HCT116 (cell line): ENCODE measurements around the gene ARHGDIG. TPM values are rescaled to one million over a fixed set of nuclear protein-coding genes. Genes with fewer than 3 reads are reported as not detected.

Experiments used
- ATAC-seq: fragments of 200-7000 bp; cut with Tn5 transposase; 2 replicates; pipeline ENCODE4 v1.9.1; 2020; ENCODE audit warnings: mild to moderate bottlenecking, moderate library complexity
- BruUV-seq: library from RNA; stranded (reverse); fragments of 400-500 nt; replicated peaks from 2 replicates; lab custom pipeline; 2021; lab: Mats Ljungman, UMichigan
- CTCF ChIA-PET: fragments of 300-600 bp; sonication (Branson Sonifier 250); formaldehyde crosslinking; loops from one replicate; lab custom pipeline; 2021; ENCODE audit warnings: antibody characterized with exemption; lab: Charles Lee
- POLR2A ChIA-PET: fragments of 300-600, 350-600 bp; sonication (Branson Sonifier 250); formaldehyde crosslinking; loops from one replicate; lab custom pipeline; 2021; ENCODE audit warnings: antibody characterized with exemption; lab: Charles Lee
- RAD21 ChIA-PET, 2 experiments: fragments of 300-600 bp; sonication (Branson Sonifier 250); formaldehyde crosslinking; loops; one replicate each; lab custom pipeline; 2023; ENCODE audit warnings: low total read pairs in 2 of 2; ENCODE audit not compliant: uncharacterized antibody in 2 of 2, unreplicated experiment in 2 of 2, low non-redundant PET in 1 of 2; lab: Charles Lee
- DNase-seq: peaks from one replicate; pipeline ENCODE4 v3.0.0-alpha.2; 2010; ENCODE audit warnings: low read depth, low spot score
- H2AFZ ChIP-seq: fragments of 200-600 bp; shearing (Covaris generic), sonication (generic); 2 replicates; pipeline ENCODE4 v1.6.1; 2017; ENCODE audit warnings: low read depth, mixed run types, mixed read lengths, antibody characterized with exemption, low read length; ENCODE audit not compliant: poor library complexity, severe bottlenecking
- H3K27ac ChIP-seq: 2 replicates; pipeline ENCODE4 v1.5.1; 2012; ENCODE audit warnings: low read depth, low read length
- H3K27me3 ChIP-seq: fragments of 200-600 bp; sonication (generic); 2 replicates; pipeline ENCODE4 v1.6.1; 2016; ENCODE audit warnings: mixed run types, low read length, mixed read lengths; ENCODE audit not compliant: insufficient read depth
- H3K36me3 ChIP-seq, 2 experiments: fragments of 200-500 bp in 1 of 2; fragments of 200-600 bp in 1 of 2; sonication (Bioruptor generic) in 1 of 2; sonication (generic) in 1 of 2; 2 replicates each; pipeline versions ENCODE4 v1.5.1 to v1.6.1; 2014 to 2016; ENCODE audit warnings: low read length in 2 of 2, inconsistent platforms in 1 of 2, mixed read lengths in 1 of 2, mixed run types in 1 of 2; ENCODE audit not compliant: insufficient read depth in 2 of 2, control insufficient read depth in 1 of 2
- H3K4me1 ChIP-seq, 2 experiments: fragments of 200-600 bp in 1 of 2; sonication (generic) in 1 of 2; 2 replicates each; pipeline versions ENCODE4 v1.5.1 to v1.6.1; 2012 to 2017; ENCODE audit warnings: low read length in 2 of 2, inconsistent platforms in 1 of 2, mild to moderate bottlenecking in 1 of 2, mixed read lengths in 1 of 2, mixed run types in 1 of 2, moderate library complexity in 1 of 2; ENCODE audit not compliant: insufficient read depth in 2 of 2, control insufficient read depth in 1 of 2
- H3K4me2 ChIP-seq: fragments of 200-600 bp; sonication (generic); 2 replicates; pipeline ENCODE4 v1.6.1; 2017; ENCODE audit warnings: mixed run types, low read length, mixed read lengths
- H3K4me3 ChIP-seq, 2 experiments: fragments of 200-600 bp in 1 of 2; sonication (generic) in 1 of 2; replicated peaks in 1 of 2; 2 replicates each; pipeline ENCODE4 v1.5.1; 2011 to 2016; ENCODE audit warnings: low read length in 2 of 2, control low read depth in 1 of 2, low read depth in 1 of 2, mild to moderate bottlenecking in 1 of 2, mixed read lengths in 1 of 2, mixed run types in 1 of 2
- H3K79me2 ChIP-seq: fragments of 200-600 bp; sonication (generic); 2 replicates; pipeline ENCODE4 v1.6.1; 2017; ENCODE audit warnings: mild to moderate bottlenecking, mixed run types, low read length, moderate library complexity, mixed read lengths; ENCODE audit not compliant: insufficient read depth
- H3K9ac ChIP-seq: fragments of 200-600 bp; sonication (generic); 2 replicates; pipeline ENCODE4 v1.6.1; 2016; ENCODE audit warnings: low read length, mixed read lengths
- H3K9me2 ChIP-seq: fragments of 200-600 bp; sonication (generic), shearing (Covaris generic); 2 replicates; pipeline ENCODE4 v1.6.1; 2017; ENCODE audit warnings: mixed run types, mild to moderate bottlenecking, moderate library complexity; ENCODE audit not compliant: insufficient read depth
- H3K9me3 ChIP-seq, 2 experiments: fragments of 200-500 bp in 1 of 2; fragments of 200-600 bp in 1 of 2; sonication (Bioruptor generic) in 1 of 2; sonication (generic) in 1 of 2; 2 replicates each; pipeline ENCODE4 v1.6.1; 2014 to 2017; ENCODE audit warnings: low read length in 2 of 2, mixed read lengths in 2 of 2, inconsistent platforms in 1 of 2, low read depth in 1 of 2, mild to moderate bottlenecking in 1 of 2, mixed run types in 1 of 2, moderate library complexity in 1 of 2; ENCODE audit not compliant: control insufficient read depth in 1 of 2, insufficient read depth in 1 of 2
- H4K20me1 ChIP-seq: fragments of 200-600 bp; sonication (generic), shearing (Covaris generic); 2 replicates; pipeline ENCODE4 v1.6.1; 2017; ENCODE audit warnings: mixed run types, mild to moderate bottlenecking, moderate library complexity; ENCODE audit not compliant: insufficient read depth
- ATF3 ChIP-seq: IDR thresholded peaks from 2 replicates; pipeline ENCODE4 v1.6.1; 2012
- CBX3 ChIP-seq: IDR thresholded peaks from 2 replicates; pipeline ENCODE4 v1.6.1; 2012; ENCODE audit warnings: low read depth
- CEBPB ChIP-seq: IDR thresholded peaks from 2 replicates; pipeline ENCODE4 v1.6.1; 2012; ENCODE audit warnings: low read depth
- EGR1 ChIP-seq: IDR thresholded peaks from 2 replicates; pipeline ENCODE4 v1.6.1; 2012; ENCODE audit warnings: low read depth
- ELF1 ChIP-seq: IDR thresholded peaks from 2 replicates; pipeline ENCODE4 v1.6.1; 2012; ENCODE audit warnings: low read depth, borderline replicate concordance
- EZH2 ChIP-seq: fragments of 200-600 bp; sonication (generic); IDR thresholded peaks from 2 replicates; pipeline ENCODE4 v1.6.1; 2017; ENCODE audit warnings: antibody characterized with exemption, mixed run types
- EZH2phosphoT487 ChIP-seq: fragments of 200-600 bp; IDR thresholded peaks from 2 replicates; pipeline ENCODE4 v1.6.1; 2018; ENCODE audit warnings: antibody characterized with exemption, borderline replicate concordance
- FOSL1 ChIP-seq: IDR thresholded peaks from 2 replicates; pipeline ENCODE4 v1.6.1; 2012; ENCODE audit warnings: low read depth
- MAX ChIP-seq: IDR thresholded peaks from 2 replicates; pipeline ENCODE4 v1.6.1; 2012
- POLR2AphosphoS5 ChIP-seq: IDR thresholded peaks from 2 replicates; pipeline ENCODE4 v1.6.1; 2011; ENCODE audit warnings: mild to moderate bottlenecking, low read depth, low read length, moderate library complexity
- SIN3A ChIP-seq: IDR thresholded peaks from 2 replicates; pipeline ENCODE4 v1.6.1; 2012; ENCODE audit warnings: low read depth
- SP1 ChIP-seq: IDR thresholded peaks from 2 replicates; pipeline ENCODE4 v1.6.1; 2012; ENCODE audit warnings: low read depth
- SRF ChIP-seq: IDR thresholded peaks from 2 replicates; pipeline ENCODE4 v1.6.1; 2012; ENCODE audit warnings: low read depth
- TCF7L2 ChIP-seq: IDR thresholded peaks from 2 replicates; pipeline ENCODE4 v1.7.0; 2011; ENCODE audit warnings: borderline replicate concordance, inconsistent platforms; ENCODE audit not compliant: insufficient read depth, insufficient read length; ENCODE audit errors: extremely low read depth
- YY1 ChIP-seq: IDR thresholded peaks from 2 replicates; pipeline ENCODE4 v1.6.1; 2011; ENCODE audit warnings: low read length, low read depth, moderate library complexity, mild to moderate bottlenecking; ENCODE audit not compliant: insufficient replicate concordance; ENCODE audit errors: extremely low read depth
- ZBTB33 ChIP-seq: IDR thresholded peaks from 2 replicates; pipeline ENCODE4 v1.6.1; 2011; ENCODE audit warnings: mild to moderate bottlenecking, low read length, moderate library complexity; ENCODE audit not compliant: insufficient replicate concordance; ENCODE audit errors: extremely low read depth
- intact Hi-C: fragments of 100-400 bp; cut with micrococcal nuclease; formaldehyde crosslinking; loops from 2 replicates; pipeline ENCODE4 v1.10.0; 2022
- total RNA-seq: library from RNA; stranded (reverse); gene quantifications from one replicate; pipeline ENCODE4 v1.2.1, GENCODE V29; 2021; ENCODE audit not compliant: unreplicated experiment

The ARHGDIG gene
- total RNA-seq, 1 experiment from 2014 or later = not detected

- Histone ChIP-seq H4K20me1 (no peaks in the 10 kb centered on the region), H3K36me3 (no peaks in the 10 kb centered on the region), H3K79me2 (no peaks in the 10 kb centered on the region), H3K4me3 (no peak overlapping the region), H3K9me3 (no peaks in the 10 kb centered on the region), H3K27me3 (no peaks in the 10 kb centered on the region), H3K4me1 (no peaks in the 10 kb centered on the region), H3K9me2 (no peaks in the 10 kb centered on the region), H2AFZ (no peak overlapping the region), H3K4me2 (no peak overlapping the region), H3K27ac (no peak overlapping the region), H3K9ac (no peak overlapping the region)
- CTCF ChIA-PET = no interaction called here
- POLR2A ChIA-PET = no interaction called here
- no TSS peak for BruUV-seq
- TF ChIP-seq ATF3 (no peak), YY1 (no peak), EZH2 (no peak), CBX3 (no peak), SIN3A (no peak), CEBPB (no peak), ZBTB33 (no peak), MAX (no peak), EGR1 (no peak), SRF (no peak), FOSL1 (no peak), SP1 (no peak), TCF7L2 (no peak), ELF1 (no peak), POLR2AphosphoS5 (no peak), EZH2phosphoT487 (no peak)
- RAD21 ChIA-PET = no interaction called here
- ATAC-seq (peak; percentile 23; the same call in 1 of the 2 replicates), DNase-seq (no peak)
- intact Hi-C loops = no loop called here
Measured at GRCh38 chr16:272633-273546, 7.5 kb upstream of the ARHGDIG start.
